Posterior vena cava (tissue), 2 donors: ENCODE results near the gene MARK2. TPM values are rescaled to one million over a fixed set of nuclear protein-coding genes. Genes with fewer than 3 reads are reported as not detected.

Source experiments
- DNase-seq: peaks from one replicate; pipeline ENCODE4 v3.0.0-alpha.2; 2020; ENCODE audit warnings: low spot score
- intact Hi-C, 2 donors: fragments of 100-400 bp; cut with DNase I; formaldehyde crosslinking; loops; one replicate each; pipeline versions ENCODE4 v1.14.1 to v1.14.2; 2022 to 2023
- total RNA-seq, 2 donors: library from RNA; stranded (reverse); fragmentation: NEBNext Ultra II Directional; extraction: Animal tissue kit (Norgen Biotek cat#: 25700); gene quantifications; one replicate each; pipeline ENCODE4 v1.2.1, GENCODE V29; 2021
- donor health status: DM: yes; HTN: yes; CAD: no.
- donor health status: DM: yes; HTN: yes; CAD: no.

Gene MARK2
- total RNA-seq, 2 donors from 2014 or later: 20.5 to 24.5 TPM

GRCh38 chr11:63872800-63873197 is 33.9 kb downstream of the MARK2 start:
- peak; percentile 72 for DNase-seq
- intact Hi-C loops: no loop called here

- intact Hi-C loops: no loop called here
- DNase-seq: peak; percentile 44
Observed at GRCh38 chr11:63873311-63873710, 34.4 kb downstream of the MARK2 start.

DNA sequence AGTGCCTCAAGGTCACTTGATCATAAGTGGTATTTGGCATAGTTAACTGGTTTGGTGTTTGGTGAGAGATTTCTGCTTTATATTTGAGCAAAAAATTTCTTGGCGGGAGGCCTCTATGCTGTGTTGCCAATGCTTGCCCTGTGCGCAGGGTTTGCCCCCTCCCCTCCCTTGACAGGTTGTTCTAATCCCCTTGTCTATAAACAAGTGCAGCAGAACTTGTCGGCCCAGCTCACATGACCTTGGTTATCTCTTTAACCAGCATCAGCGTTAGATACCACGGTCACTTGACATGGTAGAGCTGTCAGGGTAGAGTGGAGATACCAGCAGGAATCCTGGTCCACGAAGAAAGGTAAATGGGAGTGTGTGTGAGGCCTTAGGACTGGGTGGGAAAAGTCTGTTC is 35.6 kb downstream of the MARK2 start:
- intact Hi-C loops: no loop called here
- DNase-seq: peak; percentile 61

- DNase-seq: no peak
- intact Hi-C loops: no loop called here
Observed at GRCh38 chr11:63875506-63876065, 36.7 kb downstream of the MARK2 start.

DNA sequence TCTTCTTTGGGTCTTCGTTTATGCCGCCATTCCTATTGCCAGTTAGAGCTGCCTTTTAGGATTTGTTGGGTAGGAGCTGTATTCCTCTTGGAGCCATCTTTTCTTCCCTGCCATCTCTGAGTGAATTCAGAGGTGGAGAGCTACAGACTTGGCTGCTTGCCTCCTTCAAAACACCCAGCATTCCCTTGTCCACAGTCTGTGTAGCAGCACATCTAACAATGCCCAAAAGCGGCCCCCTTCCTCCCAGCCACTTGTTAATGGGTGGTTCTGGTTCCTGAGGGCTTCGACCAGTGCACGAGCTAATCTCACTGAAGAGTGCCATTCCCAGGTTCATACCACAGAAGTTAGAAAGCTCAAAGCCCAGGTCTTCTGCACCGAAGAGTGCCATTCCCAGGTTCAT is 37.7 kb downstream of the MARK2 start:
- DNase-seq: no peak
- intact Hi-C loops: no loop called here

GRCh38 chr11:63877658-63878241 is 38.8 kb downstream of the MARK2 start:
- DNase-seq: no peak
- intact Hi-C loops: no loop called here

DNA sequence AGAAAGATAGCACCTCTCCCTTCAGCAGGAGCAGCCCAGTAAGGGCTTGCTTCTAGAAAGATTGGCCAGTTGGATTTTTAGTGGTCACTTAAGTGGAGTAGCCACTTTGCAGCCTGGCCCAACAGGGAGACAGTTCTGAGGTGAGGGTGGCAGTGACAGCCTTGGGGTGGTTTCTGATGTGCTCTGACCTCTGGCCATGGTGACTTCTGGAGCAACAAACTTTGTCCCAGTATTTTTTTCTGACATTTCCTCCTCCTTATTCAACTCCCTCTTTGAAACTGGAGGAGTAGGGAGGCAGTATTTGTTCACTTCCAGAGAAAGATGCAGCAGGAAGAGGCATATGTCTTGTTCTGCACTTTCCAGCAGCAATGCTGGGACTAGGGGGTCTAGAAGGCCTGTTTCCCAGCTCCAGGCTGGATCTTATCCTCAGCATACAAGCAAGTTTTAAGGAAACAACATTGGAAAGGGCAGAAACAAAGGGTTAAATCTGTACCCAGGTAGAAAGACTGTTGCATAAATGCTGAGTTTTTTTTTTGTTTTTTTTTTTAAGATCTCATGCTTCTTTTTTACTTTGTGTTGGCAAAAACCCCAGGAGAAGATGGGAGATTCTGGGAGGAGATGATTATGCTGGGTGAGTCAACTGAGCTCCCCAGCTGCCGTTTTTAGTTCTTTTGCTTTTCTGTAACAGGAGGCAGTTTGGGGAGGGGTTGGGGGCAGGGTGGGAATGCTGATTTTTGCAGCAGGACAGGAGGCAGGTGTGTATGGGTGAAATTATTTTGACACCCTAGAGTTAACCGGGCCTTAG is 40.9 kb downstream of the MARK2 start:
- DNase-seq: no peak
- intact Hi-C loops: no loop called here

- no peak for DNase-seq
- intact Hi-C loops: no loop called here
Observed at GRCh38 chr11:63880403-63880790, 41.5 kb downstream of the MARK2 start.

DNA sequence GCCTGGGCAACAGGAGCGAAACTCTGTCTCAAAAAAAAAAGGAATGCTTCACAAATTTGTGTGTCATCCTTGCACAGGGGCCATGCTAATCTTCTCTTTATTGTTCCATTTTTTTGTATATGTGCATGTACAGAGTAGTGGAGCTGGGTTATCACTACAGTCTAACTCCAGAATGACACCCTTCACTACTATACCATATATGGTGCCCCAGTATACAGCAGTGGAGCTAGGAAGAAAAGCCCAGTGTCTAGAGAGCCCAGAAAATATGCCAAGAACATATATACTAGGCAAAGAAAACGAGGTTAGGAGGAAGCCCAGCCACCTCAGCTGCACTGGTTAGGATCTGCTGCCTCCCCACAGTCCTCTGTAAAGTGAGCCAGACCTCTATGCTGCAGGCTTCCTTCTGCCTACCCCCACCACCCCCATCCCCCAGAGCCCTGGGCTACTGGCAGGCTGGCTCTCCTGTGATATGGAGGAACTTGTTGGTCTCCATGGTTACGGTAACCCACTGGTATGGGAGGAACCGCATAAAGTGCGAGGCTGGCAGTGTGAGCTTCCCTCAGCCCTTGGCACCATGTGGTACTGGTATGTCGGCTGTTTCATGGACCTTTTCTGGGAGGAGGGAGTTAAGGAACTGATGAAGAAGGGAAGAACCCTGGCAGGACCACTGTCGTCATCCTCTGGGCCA is 43.8 kb downstream of the MARK2 start:
- intact Hi-C loops: no loop called here
- no peak for DNase-seq

DNA sequence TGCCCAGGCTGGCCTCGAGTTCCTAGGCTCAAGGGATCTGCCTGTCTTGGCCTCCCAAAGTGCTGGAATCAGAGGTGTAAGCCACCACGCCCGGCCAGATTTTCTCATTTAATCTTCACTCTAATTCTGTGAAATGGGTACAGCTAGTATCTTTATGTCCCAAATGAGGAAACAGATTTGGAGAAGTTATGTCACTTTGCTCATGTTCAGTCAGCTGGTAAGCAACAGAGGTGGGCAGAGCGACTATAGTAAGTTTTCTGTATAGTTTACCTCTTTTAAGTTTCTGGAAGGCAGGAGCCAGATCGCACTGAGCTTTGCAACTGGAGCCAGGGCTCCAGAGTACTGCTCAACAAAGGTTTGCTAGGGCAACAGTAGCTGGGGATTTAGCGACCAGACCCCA is 44.9 kb downstream of the MARK2 start:
- intact Hi-C loops: no loop called here
- DNase-seq: no peak

GRCh38 chr11:63884196-63884932 is 45.5 kb downstream of the MARK2 start:
- DNase-seq: no peak

DNA sequence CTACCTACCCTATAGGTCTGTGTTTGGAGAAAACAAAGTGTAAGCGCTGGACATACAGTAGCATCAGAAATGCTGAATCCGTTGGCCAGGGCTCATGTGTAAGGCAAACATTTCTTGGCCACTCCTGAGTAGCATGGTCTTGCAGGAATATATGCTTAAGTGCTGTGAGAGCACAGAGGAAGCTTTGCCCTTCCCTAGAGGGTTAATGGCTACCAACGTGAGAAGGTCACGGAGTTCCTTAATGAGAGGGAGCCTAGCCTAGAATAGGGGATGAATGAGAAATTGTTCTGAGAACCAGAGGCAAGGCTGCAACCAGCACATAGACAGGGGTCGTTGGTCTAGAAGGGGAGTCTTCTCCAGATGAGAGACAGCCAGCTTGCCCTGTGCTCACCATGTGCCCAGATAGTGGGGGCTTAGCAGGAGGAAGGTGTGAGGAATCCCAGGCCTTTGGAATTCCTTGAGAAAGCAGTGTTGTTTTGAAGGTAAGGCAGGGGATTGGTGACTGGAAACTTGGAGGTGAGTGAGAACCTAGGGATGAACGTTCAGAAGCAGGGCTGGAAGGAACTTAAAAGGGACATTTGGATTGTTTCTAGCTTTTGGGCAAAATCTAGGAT is 48.6 kb downstream of the MARK2 start:
- intact Hi-C loops: no loop called here
- DNase-seq: no peak

More at GRCh38 chr11:63884196-63884932, 45.5 kb downstream of the MARK2 start:
- intact Hi-C loops: no loop called here

GRCh38 chr11:63888170-63889086 is 49.5 kb downstream of the MARK2 start:
- intact Hi-C loops: no loop called here
- DNase-seq: peak; percentile 89

DNA sequence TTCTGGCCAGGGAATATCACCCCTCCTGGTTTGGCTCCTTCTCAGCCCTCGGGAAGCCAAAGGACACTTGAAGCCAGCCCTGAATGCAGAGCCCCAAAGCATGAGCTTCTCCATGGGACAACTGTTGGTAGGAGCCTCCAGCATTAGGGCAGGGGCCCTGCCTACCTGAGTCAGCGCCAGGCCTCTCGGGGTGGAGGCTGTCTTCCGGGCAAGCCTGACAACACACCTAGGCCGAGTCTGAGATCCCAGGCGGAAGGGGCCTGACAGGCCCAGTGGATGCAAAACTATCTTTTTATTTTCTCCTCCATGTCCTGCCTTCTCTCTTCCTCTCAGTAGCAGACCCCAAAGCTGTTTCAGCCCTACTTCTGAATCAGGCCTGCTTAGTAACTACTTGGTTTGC is 50.4 kb downstream of the MARK2 start:
- no peak for DNase-seq
- intact Hi-C loops: no loop called here

DNA sequence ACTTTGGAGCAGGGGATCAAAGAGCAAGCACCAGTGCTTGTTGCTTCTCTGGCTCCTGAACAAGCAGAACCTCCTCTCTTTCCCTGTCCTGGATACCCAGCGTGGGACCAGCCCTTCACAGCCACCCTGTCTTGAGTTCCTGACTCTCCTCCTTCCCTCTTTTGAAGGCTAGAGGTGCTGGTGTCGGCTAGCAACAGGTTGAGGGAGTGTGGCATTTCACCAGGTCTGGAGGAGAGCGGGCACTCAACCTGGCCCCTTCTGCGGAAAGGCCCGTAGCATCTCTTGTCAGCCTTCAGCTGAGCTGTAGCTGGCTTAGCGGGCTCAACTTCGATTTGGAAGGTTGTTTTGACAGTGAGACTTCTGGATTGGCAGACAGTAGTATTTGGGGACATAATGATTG is 51.5 kb downstream of the MARK2 start:
- no peak for DNase-seq
- intact Hi-C loops: no loop called here

DNA sequence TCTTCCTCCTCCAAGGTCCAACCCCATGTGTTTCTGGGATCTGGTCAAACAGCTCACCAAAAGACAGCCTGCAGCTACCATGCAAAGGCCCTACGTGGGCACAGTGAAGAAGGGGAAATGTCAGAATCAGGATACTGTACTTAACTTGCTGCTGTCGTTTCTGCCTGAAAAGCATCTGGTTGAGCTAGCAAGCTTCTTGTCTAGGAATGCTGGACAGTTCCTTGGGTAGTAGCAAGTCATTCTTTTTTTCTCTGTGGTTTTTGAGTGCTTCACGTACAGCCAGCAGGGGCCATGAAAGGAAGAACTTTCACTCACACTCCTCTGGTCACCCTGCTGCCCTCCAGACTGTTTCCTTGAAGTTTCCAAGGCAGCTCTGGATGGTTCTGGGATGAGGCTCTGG is 53.3 kb downstream of the MARK2 start:
- DNase-seq: no peak
- intact Hi-C loops: no loop called here

DNA sequence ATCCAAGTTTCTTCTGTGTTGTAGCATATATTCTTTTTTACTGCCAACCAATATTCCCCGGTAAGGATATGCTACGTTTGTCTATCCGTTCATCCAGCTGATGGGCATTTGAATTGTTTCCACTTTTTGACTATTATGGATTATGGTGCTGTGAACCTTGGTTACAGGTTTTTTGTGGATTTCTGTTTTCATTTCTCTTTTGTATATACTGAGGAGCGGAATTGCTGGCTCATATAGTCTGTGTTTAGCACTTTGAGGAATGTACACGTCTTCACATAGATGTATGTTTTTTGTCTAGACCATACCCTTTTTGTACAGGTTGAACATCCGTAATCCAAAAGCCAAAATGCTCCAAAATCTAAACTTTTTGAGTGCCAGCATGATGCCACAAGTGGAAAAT is 54.4 kb downstream of the MARK2 start:
- intact Hi-C loops: no loop called here
- DNase-seq: no peak

DNA sequence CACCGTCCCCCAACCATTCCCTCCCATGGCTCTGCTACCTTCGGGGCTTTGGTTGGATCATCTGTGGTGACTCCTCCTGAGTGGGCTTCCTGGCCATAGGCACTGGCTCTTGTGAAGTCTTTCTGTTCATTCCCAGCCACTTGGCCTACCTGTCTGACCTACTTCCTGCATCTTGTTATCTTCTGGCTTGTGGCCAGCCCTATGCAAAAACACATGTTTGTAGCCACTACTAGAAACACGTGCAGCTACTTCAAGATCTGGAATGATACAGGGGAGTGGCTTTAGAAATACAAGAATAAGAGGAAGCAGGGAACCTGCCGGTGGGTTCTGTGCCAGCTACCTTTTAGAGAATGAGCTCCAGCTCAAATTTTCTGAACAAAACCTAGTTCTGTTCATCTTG is 57.2 kb downstream of the MARK2 start:
- intact Hi-C loops: no loop called here
- no peak for DNase-seq
